Activated CD8-positive, alpha-beta T cell treated with anti-CD3 and anti-CD28 coated beads for 36 hours (primary cell): ENCODE results near the gene SLC39A9. TPM values are rescaled to one million over a fixed set of nuclear protein-coding genes. Genes with fewer than 3 reads are reported as not detected.

Experiments
- ATAC-seq: fragments of 200-7000 bp; cut with Tn5 transposase; one replicate; pipeline ENCODE4 v1.10.0; 2021; ENCODE audit warnings: mild to moderate bottlenecking, moderate library complexity
- CTCF ChIA-PET: fragments of 350-600 bp; sonication (Branson Sonifier 250); formaldehyde crosslinking; loops from one replicate; lab custom pipeline; 2021; ENCODE audit warnings: antibody characterized with exemption; lab: Charles Lee
- POLR2A ChIA-PET: fragments of 350-600 bp; sonication (Branson Sonifier 250); formaldehyde crosslinking; loops from one replicate; lab custom pipeline; 2021; ENCODE audit warnings: antibody characterized with exemption; lab: Charles Lee
- DNase-seq: peaks from one replicate; pipeline ENCODE4 v3.0.0-alpha.2; 2020
- H3K27ac Mint-ChIP-seq: one replicate; pipeline ENCODE4 v1.8.0; 2021; ENCODE audit warnings: mild to moderate bottlenecking, mixed read lengths
- H3K27me3 Mint-ChIP-seq: one replicate; pipeline ENCODE4 v1.8.0; 2021; ENCODE audit warnings: mixed read lengths
- H3K36me3 Mint-ChIP-seq: one replicate; pipeline ENCODE4 v1.8.0; 2021; ENCODE audit warnings: low read depth, mixed read lengths
- H3K4me1 Mint-ChIP-seq: one replicate; pipeline ENCODE4 v1.8.0; 2021; ENCODE audit warnings: low read depth, mixed read lengths
- H3K4me3 Mint-ChIP-seq: one replicate; pipeline ENCODE4 v1.8.0; 2021; ENCODE audit warnings: mild to moderate bottlenecking, moderate library complexity, mixed read lengths
- H3K9me3 Mint-ChIP-seq: one replicate; pipeline ENCODE4 v1.8.0; 2021; ENCODE audit warnings: mixed read lengths
- intact Hi-C: fragments of 100-400 bp; cut with micrococcal nuclease; formaldehyde crosslinking; loops from one replicate; pipeline ENCODE4 v1.10.0; 2022
- total RNA-seq, 2 experiments: library from RNA; stranded (reverse); gene quantifications; one replicate each; pipeline ENCODE4 v1.2.3, GENCODE V29; 2021
- TF ChIP-seq, protein P1 (sequence below): fragments of 200-600 bp; IDR thresholded peaks from one replicate; pipeline ENCODE4 v1.8.0; 2022; ENCODE audit warnings: antibody characterized with exemption, mild to moderate bottlenecking

Gene SLC39A9
- total RNA-seq, 2 experiments from 2014 or later, result 39.2 to 41.3 TPM

DNA sequence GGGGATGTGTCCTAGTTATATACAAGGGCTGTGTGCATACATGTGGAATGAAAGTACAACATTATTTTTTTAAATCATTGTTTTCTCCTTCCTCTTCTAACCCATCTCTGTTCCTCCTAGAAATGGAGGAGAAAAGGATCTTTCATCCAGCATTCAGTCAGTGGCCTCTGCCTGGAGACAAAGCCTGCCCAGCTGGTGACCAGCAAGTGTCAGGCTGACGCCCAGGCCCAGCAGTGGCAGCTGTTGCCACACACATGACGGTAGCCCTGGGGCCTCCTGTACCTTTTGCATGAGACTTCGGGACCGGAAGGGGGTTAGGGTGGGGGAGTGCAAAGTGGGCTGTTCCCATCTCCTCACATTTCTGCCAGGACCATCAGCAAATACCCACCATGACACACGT, 46.6 kb upstream of the SLC39A9 start:
- ChIA-PET POLR2A (interaction anchor here (0.9 to 1.0 kb wide), 2 partner anchors 10 to 29 kb away, joined by 3 to 4 read pairs; no protein-coding TSS in a partner anchor), CTCF (interaction anchor here (0.8 kb wide), 1 partner anchor 95 kb away, joined by 3 read pairs; no protein-coding TSS in a partner anchor)
- no peak overlapping the region for H3K27ac Mint-ChIP-seq
- ATAC-seq, result no peak
- TF ChIP-seq, protein P1, sequence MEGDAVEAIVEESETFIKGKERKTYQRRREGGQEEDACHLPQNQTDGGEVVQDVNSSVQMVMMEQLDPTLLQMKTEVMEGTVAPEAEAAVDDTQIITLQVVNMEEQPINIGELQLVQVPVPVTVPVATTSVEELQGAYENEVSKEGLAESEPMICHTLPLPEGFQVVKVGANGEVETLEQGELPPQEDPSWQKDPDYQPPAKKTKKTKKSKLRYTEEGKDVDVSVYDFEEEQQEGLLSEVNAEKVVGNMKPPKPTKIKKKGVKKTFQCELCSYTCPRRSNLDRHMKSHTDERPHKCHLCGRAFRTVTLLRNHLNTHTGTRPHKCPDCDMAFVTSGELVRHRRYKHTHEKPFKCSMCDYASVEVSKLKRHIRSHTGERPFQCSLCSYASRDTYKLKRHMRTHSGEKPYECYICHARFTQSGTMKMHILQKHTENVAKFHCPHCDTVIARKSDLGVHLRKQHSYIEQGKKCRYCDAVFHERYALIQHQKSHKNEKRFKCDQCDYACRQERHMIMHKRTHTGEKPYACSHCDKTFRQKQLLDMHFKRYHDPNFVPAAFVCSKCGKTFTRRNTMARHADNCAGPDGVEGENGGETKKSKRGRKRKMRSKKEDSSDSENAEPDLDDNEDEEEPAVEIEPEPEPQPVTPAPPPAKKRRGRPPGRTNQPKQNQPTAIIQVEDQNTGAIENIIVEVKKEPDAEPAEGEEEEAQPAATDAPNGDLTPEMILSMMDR, result no peak
- H3K36me3 Mint-ChIP-seq, result no peaks in the 10 kb centered on the region
- intact Hi-C loops, result no loop called here
- H3K27me3 Mint-ChIP-seq, result no peaks in the 10 kb centered on the region
- no peaks in the 10 kb centered on the region for H3K9me3 Mint-ChIP-seq
- no peak for DNase-seq
- H3K4me1 Mint-ChIP-seq, result peaks cover 20% of the 10 kb centered on the region
- H3K4me3 Mint-ChIP-seq, result no peak overlapping the region

DNA sequence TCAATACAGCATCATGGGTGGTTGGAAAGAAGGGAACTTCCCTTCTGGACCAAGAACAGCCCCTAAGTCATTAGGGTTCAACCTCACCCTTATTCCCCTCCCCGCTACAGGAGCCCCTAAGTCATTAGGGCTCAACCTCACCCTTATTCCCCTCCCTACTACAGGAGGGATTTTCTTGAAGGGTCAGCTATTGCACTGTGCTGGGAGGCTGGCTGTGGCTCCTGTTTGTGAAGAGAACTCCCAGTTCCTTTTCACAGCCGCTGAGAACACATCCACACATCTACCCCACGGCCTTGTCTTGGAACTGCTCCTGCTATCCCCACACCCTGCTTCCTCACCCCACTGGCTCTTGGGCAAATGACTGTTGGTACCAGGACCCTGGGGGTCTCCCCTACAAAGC, 45.3 kb upstream of the SLC39A9 start:
- no peak overlapping the region for H3K27ac Mint-ChIP-seq
- TF ChIP-seq, protein P1, result no peak
- CTCF ChIA-PET, result no interaction called here

DNA sequence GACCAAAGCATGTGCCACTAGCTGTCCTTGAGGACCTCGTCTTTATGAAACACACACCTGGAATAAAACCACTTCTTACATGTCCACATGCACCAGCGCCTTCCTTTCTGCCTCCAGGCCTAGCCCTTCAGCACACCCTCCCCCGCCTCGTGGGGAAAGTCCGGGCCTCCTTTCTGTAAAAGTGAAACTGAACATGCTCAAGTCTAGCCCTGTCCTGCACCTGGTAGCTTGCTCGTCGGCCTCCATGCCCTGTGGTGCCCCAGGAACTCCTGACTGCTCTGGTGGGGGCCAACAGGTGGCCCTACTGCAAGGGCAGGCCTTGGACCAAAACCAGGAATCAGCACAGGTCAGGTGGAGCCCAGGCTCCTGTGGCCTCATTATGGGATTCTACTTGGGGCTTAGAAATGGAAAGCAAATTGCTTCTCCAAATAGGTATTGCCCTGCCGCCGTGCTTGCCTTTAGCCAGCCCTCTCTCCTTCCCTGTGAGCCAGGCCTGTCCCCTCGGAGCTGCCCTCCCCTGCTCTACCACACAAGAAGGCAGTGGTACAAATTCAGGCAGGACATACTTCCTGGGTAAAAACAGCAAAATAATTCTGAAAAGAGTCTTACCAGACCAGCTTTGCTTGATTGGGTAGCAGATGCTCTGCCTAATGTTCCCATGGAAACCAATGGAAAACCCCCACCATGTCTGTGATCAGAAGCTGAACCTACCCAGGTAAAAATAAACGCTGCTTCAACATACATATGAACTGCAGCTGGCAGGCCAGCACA, 43.9 kb upstream of the SLC39A9 start:
- no peaks in the 10 kb centered on the region for H3K9me3 Mint-ChIP-seq
- intact Hi-C loops, result no loop called here
- CTCF ChIA-PET, result interaction anchor here (1.1 to 2.0 kb wide), 2 partner anchors 30 to 112 kb away, joined by 3 to 7 read pairs; no protein-coding TSS in a partner anchor

More for the DNA sequence above, 45.3 kb upstream of the SLC39A9 start:
- H3K36me3 Mint-ChIP-seq, result no peaks in the 10 kb centered on the region
- peaks cover 27% of the 10 kb centered on the region for H3K4me1 Mint-ChIP-seq
- H3K9me3 Mint-ChIP-seq, result no peaks in the 10 kb centered on the region
- ATAC-seq, result no peak
- POLR2A ChIA-PET, result no interaction called here
- no peaks in the 10 kb centered on the region for H3K27me3 Mint-ChIP-seq
- no peak for DNase-seq
- no peak overlapping the region for H3K4me3 Mint-ChIP-seq
- intact Hi-C loops, result no loop called here

DNA sequence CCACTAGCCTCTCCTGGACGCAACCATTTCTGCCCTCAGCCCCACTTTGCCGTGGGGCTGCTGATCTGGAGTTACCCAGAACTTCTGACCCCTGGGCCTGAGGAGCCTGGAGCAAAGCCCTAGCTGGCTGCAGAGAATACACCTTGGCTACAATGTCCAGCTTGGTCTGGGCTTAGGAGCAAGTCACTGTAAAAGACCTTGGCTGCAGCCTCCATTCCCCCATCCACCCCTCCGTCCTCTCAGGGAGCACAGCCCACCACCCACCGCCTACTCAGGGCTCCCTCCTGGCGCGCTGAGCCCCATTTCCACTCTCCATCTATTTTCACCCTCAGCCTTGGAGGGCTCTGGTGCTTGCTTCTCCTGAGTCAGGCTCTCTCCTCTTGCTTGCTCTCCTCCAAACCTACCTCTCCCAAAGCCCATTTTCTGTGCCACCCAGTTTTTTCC, 43.3 kb upstream of the SLC39A9 start:
- intact Hi-C loops, result no loop called here
- POLR2A ChIA-PET, result interaction anchor here (0.8 to 2.0 kb wide), 3 partner anchors 10 to 42 kb away, joined by 3 to 5 read pairs (median 4); no protein-coding TSS in a partner anchor

More for the DNA sequence above, 43.9 kb upstream of the SLC39A9 start:
- Mint-ChIP-seq H3K27ac (peak overlapping the region; percentile 88), H3K4me3 (peak overlapping the region; percentile 63), H3K4me1 (peaks cover 39% of the 10 kb centered on the region), H3K27me3 (no peaks in the 10 kb centered on the region), H3K36me3 (no peaks in the 10 kb centered on the region)
- DNase-seq (peak; percentile 89), ATAC-seq (peak; percentile 77)
- POLR2A ChIA-PET, result interaction anchor here (0.8 to 2.0 kb wide), 4 partner anchors 11 to 42 kb away, joined by 3 to 5 read pairs (median 4); no protein-coding TSS in a partner anchor
- TF ChIP-seq, protein P1, result no peak

More for the DNA sequence above, 43.3 kb upstream of the SLC39A9 start:
- H3K9me3 Mint-ChIP-seq, result no peaks in the 10 kb centered on the region
- no peak overlapping the region for H3K4me3 Mint-ChIP-seq
- H3K27ac Mint-ChIP-seq, result peak overlapping the region; percentile 88
- H3K27me3 Mint-ChIP-seq, result no peaks in the 10 kb centered on the region
- TF ChIP-seq, protein P1, result no peak
- peaks cover 39% of the 10 kb centered on the region for H3K4me1 Mint-ChIP-seq
- ATAC-seq (no peak), DNase-seq (no peak)
- CTCF ChIA-PET, result interaction anchor here (1.1 to 2.0 kb wide), 2 partner anchors 29 to 112 kb away, joined by 3 to 7 read pairs; no protein-coding TSS in a partner anchor
- no peaks in the 10 kb centered on the region for H3K36me3 Mint-ChIP-seq
